Fibroblast of pulmonary artery (primary cell): Measurements from ENCODE around the gene GRM3.

Experiments
- DNase-seq: peaks from one replicate; pipeline ENCODE4 v3.0.0-alpha.2; 2010; ENCODE audit warnings: low read depth
- H3K4me3 ChIP-seq: replicated peaks from 2 replicates; pipeline ENCODE4 v1.5.1; 2011; ENCODE audit warnings: low read depth, mild to moderate bottlenecking, control low read depth, low read length, moderate library complexity
- TF ChIP-seq, protein P1 (sequence below): IDR thresholded peaks from 2 replicates; pipeline ENCODE4 v1.5.1; 2011; ENCODE audit warnings: mild to moderate bottlenecking, control low read depth, low read length, inconsistent platforms; ENCODE audit errors: missing control alignments

GRM3 gene

DNA sequence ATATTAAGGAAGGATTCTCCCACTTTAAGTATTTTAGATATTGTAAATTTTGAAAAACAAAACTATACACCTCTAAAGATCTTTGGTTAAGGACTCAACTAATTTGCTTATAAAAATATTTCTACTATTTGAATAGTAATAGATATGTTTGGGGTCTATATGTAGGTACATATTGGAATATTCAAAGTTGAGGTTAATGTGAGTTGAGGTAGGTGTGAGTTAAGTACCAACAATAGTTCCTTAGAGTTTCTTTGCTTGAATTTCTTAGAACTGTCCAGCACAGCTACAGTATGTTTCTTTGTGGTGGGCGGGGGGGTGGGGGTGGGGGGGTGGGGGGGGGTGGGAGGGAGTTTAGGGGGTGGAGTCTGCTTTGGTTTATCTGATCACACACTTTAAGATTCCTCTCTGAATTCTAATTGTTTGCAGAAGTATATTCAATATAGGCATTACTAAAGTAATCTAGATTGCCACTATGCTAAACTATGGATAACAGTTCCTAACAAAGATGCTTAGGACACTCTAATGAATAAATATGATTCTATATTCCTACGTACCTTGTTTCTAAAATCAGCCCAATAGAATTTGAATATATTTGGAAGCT, 2.1 kb downstream of the GRM3 start:
- no peak overlapping the region for H3K4me3 ChIP-seq
- DNase-seq, result no peak
- TF ChIP-seq, protein P1, sequence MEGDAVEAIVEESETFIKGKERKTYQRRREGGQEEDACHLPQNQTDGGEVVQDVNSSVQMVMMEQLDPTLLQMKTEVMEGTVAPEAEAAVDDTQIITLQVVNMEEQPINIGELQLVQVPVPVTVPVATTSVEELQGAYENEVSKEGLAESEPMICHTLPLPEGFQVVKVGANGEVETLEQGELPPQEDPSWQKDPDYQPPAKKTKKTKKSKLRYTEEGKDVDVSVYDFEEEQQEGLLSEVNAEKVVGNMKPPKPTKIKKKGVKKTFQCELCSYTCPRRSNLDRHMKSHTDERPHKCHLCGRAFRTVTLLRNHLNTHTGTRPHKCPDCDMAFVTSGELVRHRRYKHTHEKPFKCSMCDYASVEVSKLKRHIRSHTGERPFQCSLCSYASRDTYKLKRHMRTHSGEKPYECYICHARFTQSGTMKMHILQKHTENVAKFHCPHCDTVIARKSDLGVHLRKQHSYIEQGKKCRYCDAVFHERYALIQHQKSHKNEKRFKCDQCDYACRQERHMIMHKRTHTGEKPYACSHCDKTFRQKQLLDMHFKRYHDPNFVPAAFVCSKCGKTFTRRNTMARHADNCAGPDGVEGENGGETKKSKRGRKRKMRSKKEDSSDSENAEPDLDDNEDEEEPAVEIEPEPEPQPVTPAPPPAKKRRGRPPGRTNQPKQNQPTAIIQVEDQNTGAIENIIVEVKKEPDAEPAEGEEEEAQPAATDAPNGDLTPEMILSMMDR, result no peak

DNA sequence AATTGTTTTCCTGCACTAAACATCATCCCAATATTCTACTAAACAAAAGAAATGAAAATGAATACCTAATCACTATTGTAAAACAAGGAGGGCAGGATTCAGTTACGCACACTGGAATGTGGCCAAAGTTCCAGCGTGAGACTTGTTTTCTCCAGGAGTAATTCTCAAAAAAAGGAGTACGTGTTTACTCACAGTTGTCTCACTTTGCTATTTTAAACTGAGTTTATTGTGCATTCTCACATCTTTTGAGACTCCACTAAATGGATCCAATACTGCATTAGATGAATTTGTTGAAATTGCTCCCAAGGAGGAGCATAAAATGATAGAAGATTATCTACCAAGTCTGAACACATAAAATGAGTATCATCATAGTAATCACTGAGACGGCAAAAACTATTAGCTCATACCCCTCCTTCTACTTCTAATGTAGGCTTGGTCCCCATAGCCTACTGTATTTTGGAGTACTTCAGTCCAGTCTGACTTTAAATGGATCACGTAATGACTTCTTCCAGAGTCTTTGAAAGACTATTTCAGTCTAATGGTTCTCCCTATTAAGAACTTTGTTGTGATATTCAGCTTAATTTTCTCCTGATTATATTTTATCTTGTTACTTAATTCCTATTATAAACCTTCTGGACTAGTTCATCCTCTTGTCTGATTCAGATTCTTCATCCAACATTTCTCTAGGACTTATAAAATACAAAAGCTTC, 3.8 kb downstream of the GRM3 start:
- TF ChIP-seq, protein P1, result no peak
- no peak overlapping the region for H3K4me3 ChIP-seq
- DNase-seq, result no peak

DNA sequence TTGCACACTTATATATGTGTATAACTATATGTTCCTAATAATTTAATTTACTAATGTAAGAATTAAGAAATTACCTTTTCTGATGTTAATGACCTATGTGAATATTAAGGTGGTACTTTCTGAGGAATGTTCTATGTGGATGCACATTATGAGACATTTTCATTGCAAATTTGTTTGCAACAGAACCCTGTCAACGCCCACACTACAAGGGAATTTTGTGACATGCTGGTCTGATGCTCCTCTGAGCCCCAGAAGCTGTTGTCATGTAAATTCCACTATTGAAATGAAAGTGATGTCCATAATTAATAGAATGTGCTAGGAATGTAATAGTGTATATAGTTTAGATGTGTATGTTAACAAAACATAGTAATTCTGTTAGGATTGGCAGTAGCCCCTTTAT, 4.5 kb downstream of the GRM3 start:
- H3K4me3 ChIP-seq, result no peak overlapping the region
- no peak for DNase-seq
- TF ChIP-seq, protein P1, result no peak

DNA sequence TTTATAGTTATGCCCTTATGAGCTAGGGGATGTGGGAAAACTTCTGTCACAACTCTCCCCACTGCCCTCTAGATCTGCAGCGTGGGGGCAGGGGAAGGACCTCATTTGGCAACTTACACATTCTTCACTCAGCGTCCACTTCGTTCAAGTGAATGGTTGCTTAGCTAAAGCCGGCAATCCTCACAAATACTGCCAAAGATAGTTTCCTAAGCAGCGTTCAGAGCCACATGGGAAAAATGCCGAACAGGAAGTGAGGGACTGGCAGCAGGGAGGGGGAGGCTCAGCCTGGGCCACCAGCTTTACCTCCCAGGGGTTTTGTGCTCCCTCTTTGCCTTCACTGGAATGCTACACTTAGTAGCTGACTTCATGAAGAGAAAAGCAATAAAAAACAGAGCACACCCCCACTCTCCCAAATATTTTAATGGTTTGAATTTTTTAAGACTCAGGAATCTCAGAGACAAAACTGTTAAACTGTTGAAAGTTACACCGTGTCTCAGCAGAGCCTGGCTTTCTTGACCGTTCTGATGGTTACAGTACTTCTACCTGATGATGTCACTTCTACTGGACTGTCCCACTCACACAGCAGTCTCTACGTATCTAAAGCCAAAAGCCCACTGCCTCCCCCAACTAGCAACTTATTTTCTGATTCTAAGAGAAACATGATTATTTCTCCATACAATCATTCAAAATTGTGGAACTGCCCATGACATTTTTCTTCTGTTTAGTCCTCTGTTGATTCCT, 10.4 kb downstream of the GRM3 start:
- TF ChIP-seq, protein P1, result no peak
- H3K4me3 ChIP-seq, result no peak overlapping the region
- DNase-seq, result peak; percentile 10

DNA sequence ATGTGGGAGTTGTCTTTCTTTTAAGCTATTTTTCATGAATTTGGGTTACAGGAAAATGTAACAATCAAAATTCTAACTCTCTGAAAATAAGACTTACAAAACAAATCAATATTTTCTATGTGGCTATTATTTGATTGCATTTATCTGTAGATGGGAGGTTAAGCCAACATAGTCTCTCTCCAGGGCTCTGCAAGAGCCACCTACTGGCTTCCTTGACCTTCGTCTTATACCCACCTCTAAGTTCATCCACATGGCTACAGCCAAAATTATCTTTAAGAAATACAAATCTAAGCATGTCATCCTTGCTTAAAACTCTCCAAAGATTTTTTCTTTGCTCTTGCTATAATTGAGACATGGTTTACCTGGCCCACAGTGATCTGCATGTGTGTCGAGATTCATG, 14.2 kb downstream of the GRM3 start:
- DNase-seq, result no peak
- H3K4me3 ChIP-seq, result no peak overlapping the region
- TF ChIP-seq, protein P1, result no peak

DNA sequence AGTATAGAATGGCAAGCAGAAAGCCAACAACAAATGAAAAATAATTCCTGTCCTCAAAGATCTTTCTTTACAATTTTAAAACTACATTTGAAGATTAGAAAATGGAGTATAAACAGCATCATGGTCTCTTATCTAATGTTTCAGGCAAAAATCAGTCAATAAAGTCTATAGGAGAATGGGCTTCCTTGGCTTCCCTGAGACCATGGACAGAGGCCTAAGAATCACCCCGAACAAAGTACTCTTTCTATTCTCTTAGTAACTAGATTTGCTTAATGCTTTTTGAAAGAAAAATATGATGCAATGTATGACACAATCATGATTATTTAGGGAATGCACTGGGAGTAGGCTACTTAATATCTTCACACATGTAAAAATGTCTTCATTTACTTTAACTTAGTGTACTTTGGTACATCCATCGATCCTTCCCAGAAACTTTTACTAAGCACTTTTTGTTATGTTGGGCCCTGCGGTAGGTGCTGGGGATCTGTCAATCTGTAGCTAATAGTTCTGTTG, 17.3 kb downstream of the GRM3 start:
- DNase-seq, result no peak
- TF ChIP-seq, protein P1, result no peak
- no peak overlapping the region for H3K4me3 ChIP-seq
